ENCODE data around the gene SOX1.

SOX1 gene

DNA sequence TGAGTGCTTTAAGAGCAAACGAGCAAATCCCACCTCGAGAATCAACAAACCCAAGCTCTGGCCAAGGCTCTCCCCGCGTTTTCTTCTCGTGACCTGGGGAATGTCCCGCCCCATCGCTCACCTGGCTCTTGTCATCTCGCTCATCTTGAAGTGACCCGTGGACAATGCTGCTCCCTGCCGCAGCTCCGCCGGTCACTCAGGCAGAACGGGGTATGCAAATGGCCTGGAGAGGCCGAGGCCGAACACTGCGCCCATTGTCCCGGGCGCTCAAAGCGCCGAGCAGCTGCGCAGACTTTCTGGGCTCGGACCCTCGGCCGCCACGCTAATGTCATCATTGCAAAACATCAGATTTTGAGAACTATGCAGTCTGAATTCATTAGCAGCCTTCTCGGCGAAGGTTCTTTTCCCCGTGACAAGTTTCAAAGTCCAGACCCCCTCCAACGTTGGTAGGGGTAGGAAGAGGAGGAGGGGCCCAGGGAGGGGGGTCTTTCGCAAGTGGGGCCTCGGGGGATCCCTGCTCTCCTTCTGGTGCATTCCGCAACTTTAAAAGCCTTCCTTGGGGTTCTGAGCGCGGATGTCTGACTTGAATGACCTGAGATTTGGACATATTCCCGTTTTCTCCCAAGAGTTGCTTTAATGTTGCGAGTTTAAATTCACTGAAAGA, 39.7 kb downstream of the SOX1 start:
- no peak for DNase-seq (ENCODE audit: low spot score)

DNA sequence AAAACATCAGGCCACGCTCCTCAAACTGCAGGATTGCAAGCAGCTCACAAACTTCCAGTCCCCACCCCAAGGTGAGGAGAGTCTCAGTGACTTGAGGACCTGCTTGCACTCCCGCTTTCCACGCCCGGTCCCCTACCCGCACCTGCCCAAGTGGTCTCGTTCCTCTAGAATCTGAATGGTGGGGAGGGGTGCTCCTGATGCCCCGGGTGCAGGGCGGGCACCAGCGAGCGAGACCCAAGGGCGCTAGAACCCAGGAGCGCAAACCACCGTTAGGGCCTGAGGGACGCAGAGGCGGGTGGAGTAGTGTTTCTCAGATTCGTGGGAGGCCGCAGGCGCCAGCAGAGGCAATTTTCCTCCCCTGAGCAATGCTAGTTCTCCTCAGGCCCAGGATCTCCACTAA, 40.3 kb downstream of the SOX1 start:
- DNase-seq (ENCODE audit: low spot score): no peak

- DNase-seq (ENCODE audit: low spot score): no peak
Observed at GRCh38 chr13:112110479-112110878, 43.5 kb downstream of the SOX1 start.

DNA sequence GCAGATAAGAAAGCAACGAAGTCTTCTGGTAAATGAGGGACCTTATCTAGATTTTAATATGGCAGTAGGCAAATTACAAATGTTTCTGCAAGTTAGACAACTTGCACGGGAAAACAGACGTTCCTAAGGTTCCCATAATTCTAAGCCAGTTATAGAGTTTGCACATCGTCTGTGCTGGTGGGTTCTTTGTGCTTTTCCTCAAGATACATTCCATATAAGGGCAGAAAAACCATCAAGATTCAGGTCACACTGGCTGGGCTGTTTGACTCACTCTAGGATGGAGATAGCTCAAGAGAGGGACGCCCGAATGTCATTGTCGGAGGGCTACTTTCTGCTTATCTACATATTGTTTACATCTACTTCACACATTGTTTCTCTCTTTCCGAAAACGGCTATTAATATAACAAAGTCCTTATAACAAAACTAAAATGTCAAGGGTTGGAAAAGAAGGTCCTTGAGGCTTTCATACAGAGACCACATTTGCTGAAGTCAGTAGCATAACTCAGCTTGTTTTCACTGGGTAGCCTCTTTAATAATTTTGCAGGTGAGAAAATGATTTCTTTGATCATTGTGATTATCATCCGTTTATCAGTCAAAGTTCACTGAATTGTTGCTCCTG, 44.4 kb downstream of the SOX1 start:
- no peak for DNase-seq (ENCODE audit: low spot score)

GRCh38 chr13:112112534-112113276, 45.8 kb downstream of the SOX1 start:
- peak; percentile 83 for DNase-seq (ENCODE audit: low spot score)

DNA sequence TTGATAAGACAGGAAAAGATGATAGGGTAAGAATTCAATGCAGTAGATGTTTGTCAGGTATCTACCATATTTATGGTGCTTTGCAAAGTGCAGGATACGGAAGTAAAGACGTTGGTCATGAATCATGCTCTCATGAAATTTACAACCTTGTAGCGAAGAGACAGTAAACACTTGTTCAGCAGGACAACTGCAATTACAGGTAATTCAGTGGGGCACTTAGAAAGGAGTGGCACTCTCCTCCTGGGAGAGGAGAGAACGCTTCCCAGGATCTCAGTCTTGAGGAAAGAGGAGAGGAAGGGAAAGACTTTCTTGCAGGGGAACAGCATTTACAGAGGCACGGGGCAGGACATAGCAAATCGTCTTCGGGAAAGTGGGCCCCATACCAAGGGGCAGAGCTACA, 46.4 kb downstream of the SOX1 start:
- peak; percentile 73 for DNase-seq (ENCODE audit: low spot score)

DNA sequence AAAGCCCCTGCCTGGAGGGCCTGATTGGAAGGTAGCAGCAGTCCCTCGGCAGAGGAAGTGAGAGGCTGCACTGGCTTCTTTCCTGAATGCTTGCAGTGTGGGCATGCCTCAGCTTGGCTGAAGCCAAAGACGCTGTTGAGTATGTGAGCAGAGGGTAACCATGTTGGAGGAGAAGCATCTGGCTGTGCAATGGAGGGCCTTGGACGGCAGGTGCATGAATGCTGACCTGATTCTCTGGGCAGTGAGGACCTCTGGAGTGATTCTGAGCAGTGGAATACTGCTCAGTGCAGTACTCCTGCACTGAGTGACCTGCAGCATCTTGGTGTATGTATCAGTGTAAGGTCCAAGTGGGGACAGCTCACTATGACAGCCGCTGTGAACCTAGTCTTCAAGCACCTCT, 46.9 kb downstream of the SOX1 start:
- DNase-seq (ENCODE audit: low spot score): no peak

DNA sequence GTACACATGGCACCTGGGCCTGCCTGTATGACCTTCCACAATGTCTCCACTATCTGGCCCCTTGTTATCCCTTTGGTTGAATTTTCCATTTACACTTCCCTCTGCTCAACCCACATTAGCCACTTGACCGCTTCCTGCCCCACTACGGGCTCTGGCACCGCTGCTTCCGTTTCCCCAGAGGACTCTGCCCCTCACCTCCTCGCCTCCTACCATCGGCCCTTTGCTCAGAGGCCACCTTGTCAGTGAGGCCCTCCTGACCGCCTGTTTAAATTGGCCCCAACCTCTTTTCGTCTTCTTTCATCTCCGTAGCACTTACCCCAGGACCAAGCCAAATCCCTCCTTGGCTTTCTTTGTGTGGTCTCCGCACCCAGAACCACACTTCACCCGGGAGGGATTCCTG, 47.4 kb downstream of the SOX1 start:
- no peak for DNase-seq (ENCODE audit: low spot score)

GRCh38 chr13:112115403-112116091, 48.6 kb downstream of the SOX1 start:
- DNase-seq (ENCODE audit: low spot score): no peak

DNA sequence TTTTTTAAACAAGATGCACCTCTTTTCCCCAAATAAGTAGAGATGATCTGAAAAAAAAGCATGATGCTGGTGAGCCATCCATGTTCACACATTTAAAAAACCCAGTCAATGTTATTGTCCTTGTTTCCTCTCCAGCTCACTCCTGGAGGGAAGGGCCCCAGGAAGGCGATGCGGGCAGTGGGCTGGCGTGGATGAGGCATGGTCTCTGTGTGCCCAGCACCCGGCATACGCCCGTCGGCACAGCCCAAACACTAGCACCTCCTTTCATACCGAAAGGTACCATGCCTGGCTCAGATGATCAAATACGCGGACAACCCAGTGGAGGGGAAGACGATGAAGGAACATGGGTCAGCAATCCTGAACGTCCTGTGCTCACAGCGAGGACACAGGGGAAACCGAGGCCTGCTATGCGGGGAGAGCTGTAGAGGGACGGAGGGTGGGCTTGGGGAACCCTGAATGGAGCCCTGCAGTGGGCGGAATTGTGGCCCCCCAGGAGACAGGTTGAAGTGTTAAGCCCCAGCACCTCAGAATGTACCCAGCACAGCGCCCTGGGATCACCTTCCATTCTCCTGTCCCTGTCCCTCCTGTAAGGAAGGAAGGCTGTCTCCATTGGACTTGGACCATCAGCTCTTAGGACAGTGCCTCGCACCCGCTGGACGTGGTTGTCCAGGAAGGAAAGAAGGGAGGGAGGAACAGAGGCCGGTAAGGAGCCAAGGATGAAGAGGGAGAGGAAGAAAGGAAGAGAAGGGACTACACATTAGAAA, 49.4 kb downstream of the SOX1 start:
- DNase-seq (ENCODE audit: low spot score): no peak

- no peak for DNase-seq (ENCODE audit: low spot score)
Observed at GRCh38 chr13:112117258-112117954, 50.5 kb downstream of the SOX1 start.

DNA sequence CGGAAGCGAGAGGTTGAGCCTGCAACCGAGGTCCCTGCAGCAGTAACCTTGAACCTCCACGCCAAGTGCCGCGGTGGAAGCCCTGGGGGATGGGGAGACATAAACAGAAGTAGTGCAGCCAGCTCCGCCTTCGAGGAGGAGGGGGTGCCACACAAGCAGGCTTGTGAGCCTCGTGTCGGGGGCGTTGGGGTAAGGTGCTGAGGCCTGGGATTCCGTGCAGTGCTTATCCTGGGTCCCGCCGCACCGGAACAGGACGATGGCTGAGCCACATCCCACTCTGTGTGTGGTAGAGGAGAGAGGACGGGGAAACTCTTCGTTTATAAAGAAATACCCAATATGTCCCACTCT, 51.0 kb downstream of the SOX1 start:
- DNase-seq (ENCODE audit: low spot score): no peak

DNA sequence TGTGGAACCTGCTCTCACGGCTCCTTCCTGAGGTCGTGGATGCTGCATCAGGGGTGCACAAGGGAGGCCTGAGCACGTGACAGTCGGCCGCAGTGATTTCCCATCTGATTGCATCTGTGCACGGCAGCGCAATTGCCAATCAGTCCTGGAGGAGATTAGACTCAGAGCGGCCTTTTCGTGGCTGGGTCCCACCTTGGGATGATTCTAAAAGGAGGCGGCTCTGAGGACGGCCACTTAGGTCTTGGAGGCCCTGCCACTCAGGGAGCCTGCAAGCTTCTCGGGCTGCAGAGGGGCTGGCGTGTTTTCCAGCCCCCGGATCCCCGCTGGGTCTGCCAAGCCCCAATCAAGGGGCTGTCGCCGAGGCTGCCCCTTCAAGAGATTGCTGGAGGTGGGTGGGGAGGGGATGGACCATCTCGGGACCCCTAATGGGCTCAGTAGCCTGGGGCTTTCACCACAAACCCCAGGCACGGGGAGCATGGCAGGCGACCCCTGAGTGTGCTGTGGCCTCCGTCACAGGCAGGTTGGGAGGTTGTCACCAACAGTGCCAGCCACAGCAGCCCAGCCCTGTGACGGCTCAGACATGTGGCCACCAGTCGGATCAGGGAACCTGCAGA, 51.6 kb downstream of the SOX1 start:
- DNase-seq (ENCODE audit: low spot score): no peak

DNA sequence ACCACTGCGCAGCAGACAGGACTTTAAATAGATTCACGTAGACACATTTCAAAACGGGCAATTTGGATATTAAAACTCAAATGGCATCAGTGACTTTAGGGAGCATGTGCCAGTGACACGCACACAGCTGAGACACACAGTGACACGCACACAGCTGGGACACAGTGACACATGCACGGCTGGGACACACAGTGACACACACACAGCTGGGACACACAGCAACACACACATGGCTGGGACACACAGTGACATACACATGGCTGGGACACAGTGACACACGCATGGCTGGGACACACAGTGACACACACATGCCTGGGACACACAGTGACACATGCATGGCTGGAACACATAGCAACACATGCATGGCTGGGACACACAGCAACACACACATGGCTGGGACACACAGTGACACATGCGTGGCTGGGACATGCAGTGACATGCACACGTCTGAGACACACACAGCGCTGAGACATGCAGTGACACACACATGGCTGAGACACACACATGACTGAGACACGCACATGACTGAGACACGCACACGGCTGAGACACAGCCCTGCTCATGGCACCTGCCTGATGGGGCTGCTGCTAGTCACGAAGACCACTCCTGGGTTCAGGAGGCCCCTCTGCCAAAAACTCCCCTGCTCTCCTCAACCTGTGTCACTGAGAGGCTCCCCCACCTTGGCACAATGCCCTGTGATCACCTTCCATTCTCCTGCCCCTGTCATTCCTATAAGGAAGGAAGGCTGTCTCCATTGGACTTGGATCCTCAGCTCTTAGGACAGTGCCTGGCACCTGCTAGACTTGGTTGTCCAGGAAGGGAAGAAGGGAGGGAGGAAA, 52.5 kb downstream of the SOX1 start:
- no peak for DNase-seq (ENCODE audit: low spot score)

GRCh38 chr13:112120031-112120373, 53.1 kb downstream of the SOX1 start:
- DNase-seq (ENCODE audit: low spot score): no peak
